K562 treated with DMSO at 1 percent for 24 hours (cell line): ENCODE results near the gene LCP1. TPM values are rescaled to one million over a fixed set of nuclear protein-coding genes. Genes with fewer than 3 reads are reported as not detected.

Experiments used
- total RNA-seq: library from RNA; unstranded; fragments of 300-600 nt; gene quantifications from 2 replicates; pipeline ENCODE4 v1.2.3, GENCODE V29; 2022; ENCODE audit warnings: low read depth; ENCODE audit not compliant: insufficient read depth

Gene LCP1, protein sequence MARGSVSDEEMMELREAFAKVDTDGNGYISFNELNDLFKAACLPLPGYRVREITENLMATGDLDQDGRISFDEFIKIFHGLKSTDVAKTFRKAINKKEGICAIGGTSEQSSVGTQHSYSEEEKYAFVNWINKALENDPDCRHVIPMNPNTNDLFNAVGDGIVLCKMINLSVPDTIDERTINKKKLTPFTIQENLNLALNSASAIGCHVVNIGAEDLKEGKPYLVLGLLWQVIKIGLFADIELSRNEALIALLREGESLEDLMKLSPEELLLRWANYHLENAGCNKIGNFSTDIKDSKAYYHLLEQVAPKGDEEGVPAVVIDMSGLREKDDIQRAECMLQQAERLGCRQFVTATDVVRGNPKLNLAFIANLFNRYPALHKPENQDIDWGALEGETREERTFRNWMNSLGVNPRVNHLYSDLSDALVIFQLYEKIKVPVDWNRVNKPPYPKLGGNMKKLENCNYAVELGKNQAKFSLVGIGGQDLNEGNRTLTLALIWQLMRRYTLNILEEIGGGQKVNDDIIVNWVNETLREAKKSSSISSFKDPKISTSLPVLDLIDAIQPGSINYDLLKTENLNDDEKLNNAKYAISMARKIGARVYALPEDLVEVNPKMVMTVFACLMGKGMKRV
- total RNA-seq: 198 and 219 TPM in 2 replicates

GRCh38 chr13:46181840-46182490 lies at the start of gene LCP1:
TSS of gene LCP1 (minus strand) at chr13:46182177. CDS start at chr13:46159662, 22,515 bp downstream.

GRCh38 chr13:46211483-46212351 lies 29.7 kb upstream of the LCP1 start, which contains the start of gene LRRC63:
TSS of gene LRRC63 (plus strand) at chr13:46211928. CDS start at chr13:46213035, 1,107 bp downstream.

DNA sequence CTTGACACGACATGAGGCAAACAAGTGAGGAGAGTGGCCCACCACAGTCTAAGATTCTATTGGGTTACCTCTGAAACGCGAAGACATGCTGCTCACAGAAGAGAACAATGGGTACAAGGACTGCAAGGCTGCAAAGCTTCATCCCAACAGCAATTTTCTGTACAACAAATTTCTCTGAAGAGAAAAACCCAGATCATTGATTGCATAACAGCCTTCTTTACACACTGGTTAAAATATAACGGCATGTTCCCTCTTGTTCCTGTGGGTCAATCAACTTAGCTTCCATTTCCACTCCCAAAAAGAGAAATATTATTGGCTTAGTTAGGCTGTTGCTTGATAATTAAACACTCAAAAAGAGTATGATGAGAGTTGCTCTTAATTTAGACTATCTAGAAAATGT lies 77.1 kb downstream of the LCP1 start, which contains the start of gene CPB2:
TSS of gene CPB2 (minus strand) at position 166 of the 400 bp plus-strand sequence. CDS start at position 142, 24 bp downstream.

Other genes starting within 250 kb of the LCP1 start
- 12.9 and 15.6 TPM in 2 replicates for gene ZC3H13, start 129.4 kb downstream of the LCP1 start, total RNA-seq
- not detected in 2 replicates for gene CPB2, start 77.1 kb downstream of the LCP1 start, total RNA-seq
- gene LRRC63, start 29.8 kb upstream of the LCP1 start, total RNA-seq: 0.38 TPM in 1 of 2 replicates, not detected in the other
- 0.24 and 0.44 TPM in 2 replicates for gene RUBCNL, start 205.1 kb upstream of the LCP1 start, total RNA-seq